Neuronal stem cell (in vitro differentiated cells): ENCODE data around the gene AMD1.

Experiments used
- DNase-seq: peaks from one replicate; pipeline ENCODE4 v3.0.0-alpha.2; 2013; ENCODE audit warnings: low spot score
- H2AFZ ChIP-seq: one replicate; pipeline ENCODE4 v1.6.1; 2013; ENCODE audit warnings: mild to moderate bottlenecking, low read length, inconsistent platforms
- H2AK5ac ChIP-seq: 2 replicates; pipeline ENCODE4 v1.6.1; 2013; ENCODE audit warnings: low read depth, mild to moderate bottlenecking, inconsistent platforms, low read length, moderate library complexity, mixed read lengths
- H2BK120ac ChIP-seq: 2 replicates; pipeline ENCODE4 v1.6.1; 2013; ENCODE audit warnings: low read depth, mild to moderate bottlenecking, inconsistent platforms, low read length, moderate library complexity, mixed read lengths
- H2BK12ac ChIP-seq: one replicate; pipeline ENCODE4 v1.6.1; 2013; ENCODE audit warnings: low read length, inconsistent platforms
- H2BK15ac ChIP-seq: 2 replicates; pipeline ENCODE4 v1.6.1; 2013; ENCODE audit warnings: mild to moderate bottlenecking, low read length, inconsistent platforms, mixed read lengths
- H2BK5ac ChIP-seq: one replicate; pipeline ENCODE4 v1.6.1; 2013; ENCODE audit warnings: inconsistent platforms, mild to moderate bottlenecking, low read length, moderate library complexity
- H3K14ac ChIP-seq: one replicate; pipeline ENCODE4 v1.6.1; 2013; ENCODE audit warnings: low read length, inconsistent platforms
- H3K18ac ChIP-seq: 2 replicates; pipeline ENCODE4 v1.6.1; 2013; ENCODE audit warnings: low read length, inconsistent platforms
- H3K23ac ChIP-seq: 2 replicates; pipeline ENCODE4 v1.6.1; 2013; ENCODE audit warnings: low read depth, mild to moderate bottlenecking, mixed read lengths, low read length, inconsistent platforms; ENCODE audit not compliant: poor library complexity
- H3K27ac ChIP-seq: replicated peaks from 3 replicates; pipeline ENCODE4 v1.5.1; 2013; ENCODE audit warnings: low read length, inconsistent platforms
- H3K27me3 ChIP-seq, 3 experiments: 2 replicates each; pipeline ENCODE4 v1.6.1; 2013; ENCODE audit warnings: low read length in 3 of 3, mild to moderate bottlenecking in 2 of 3, inconsistent platforms in 1 of 3, low read depth in 1 of 3, mixed read lengths in 1 of 3, moderate library complexity in 1 of 3; ENCODE audit not compliant: control insufficient read depth in 3 of 3, insufficient read depth in 3 of 3
- H3K36me3 ChIP-seq, 2 donors: replicated peaks in 1 of 2; 2 replicates each; pipeline ENCODE4 v1.6.1; 2013; ENCODE audit warnings: low read length in 2 of 2; ENCODE audit not compliant: control insufficient read depth in 2 of 2, insufficient read depth in 2 of 2
- H3K4ac ChIP-seq: 2 replicates; pipeline ENCODE4 v1.6.1; 2013; ENCODE audit warnings: inconsistent platforms, mild to moderate bottlenecking, low read length, moderate library complexity
- H3K4me1 ChIP-seq, 2 donors: 1 replicate in 1 of 2; 2 replicates in 1 of 2; pipeline ENCODE4 v1.6.1; 2013; ENCODE audit warnings: low read length in 2 of 2, low read depth in 1 of 2; ENCODE audit not compliant: control insufficient read depth in 2 of 2, insufficient read depth in 1 of 2
- H3K4me2 ChIP-seq: one replicate; pipeline ENCODE4 v1.6.1; 2013; ENCODE audit warnings: mild to moderate bottlenecking, low read length, inconsistent platforms; ENCODE audit not compliant: insufficient read depth, poor library complexity, severe bottlenecking
- H3K4me3 ChIP-seq, 2 donors: 2 replicates each; pipeline ENCODE4 v1.5.1; 2013; ENCODE audit warnings: low read length in 2 of 2, mild to moderate bottlenecking in 2 of 2, inconsistent platforms in 1 of 2, moderate library complexity in 1 of 2
- H3K79me1 ChIP-seq: one replicate; pipeline ENCODE4 v1.6.1; 2013; ENCODE audit warnings: low read depth, mild to moderate bottlenecking, inconsistent platforms, low read length, moderate library complexity
- H3K9ac ChIP-seq: one replicate; pipeline ENCODE4 v1.6.1; 2013; ENCODE audit warnings: mild to moderate bottlenecking, low read depth, low read length, inconsistent platforms; ENCODE audit not compliant: poor library complexity
- H3K9me3 ChIP-seq, 2 donors: replicated peaks in 1 of 2; 2 replicates each; pipeline versions ENCODE3 to v1.6.1; 2013; ENCODE audit warnings: low read length in 2 of 2, mild to moderate bottlenecking in 2 of 2, inconsistent platforms in 1 of 2, low read depth in 1 of 2, mixed read lengths in 1 of 2, moderate library complexity in 1 of 2; ENCODE audit not compliant: control insufficient read depth in 2 of 2, insufficient read depth in 1 of 2
- H4K8ac ChIP-seq: one replicate; pipeline ENCODE4 v1.6.1; 2013; ENCODE audit warnings: low read depth, mild to moderate bottlenecking, inconsistent platforms, low read length, moderate library complexity
- H4K91ac ChIP-seq: one replicate; pipeline ENCODE4 v1.6.1; 2013; ENCODE audit warnings: low read length, low read depth, mild to moderate bottlenecking, inconsistent platforms; ENCODE audit not compliant: poor library complexity
- WGBS, 2 donors: extraction: QIAGEN DNeasy Blood & Tissue Kit; methylation state at CpG; one replicate each; pipeline ENCODE4 v1.1.7; 2013; ENCODE audit warnings: missing lambda C conversion rate in 2 of 2, mixed read lengths in 1 of 2; ENCODE audit not compliant: insufficient read length in 2 of 2, insufficient replicate concordance in 1 of 2; ENCODE audit errors: extremely low coverage in 2 of 2; 5-methylcytosine and 5-hydroxymethylcytosine counted together

AMD1 gene

GRCh38 chr6:110858016-110858415 is 16.6 kb upstream of the AMD1 start:
- H3K4ac ChIP-seq: no peak overlapping the region
- no peak overlapping the region for H3K23ac ChIP-seq
- H4K91ac ChIP-seq: no peak overlapping the region
- H3K4me3 ChIP-seq: peak overlapping the region in 1 of 2 donors; percentile 24
- H2AFZ ChIP-seq: no peak overlapping the region
- no peak for DNase-seq
- H3K14ac ChIP-seq: no peak overlapping the region
- H2BK15ac ChIP-seq: no peak overlapping the region
- no peak overlapping the region for H2BK12ac ChIP-seq
- WGBS, 2 donors: no CpG with 5 or more reads among the region's 21 CpGs
- H3K79me1 ChIP-seq: no peaks in the 10 kb centered on the region
- H3K18ac ChIP-seq: no peak overlapping the region
- no peak overlapping the region for H3K4me2 ChIP-seq
- no peaks in the 10 kb centered on the region for H3K9me3 ChIP-seq
- H3K27me3 ChIP-seq: no peaks in the 10 kb centered on the region
- no peak overlapping the region for H2AK5ac ChIP-seq
- no peak overlapping the region for H3K9ac ChIP-seq
- no peak overlapping the region for H2BK120ac ChIP-seq
- no peak overlapping the region for H3K27ac ChIP-seq
- H2BK5ac ChIP-seq: no peak overlapping the region
- H3K4me1 ChIP-seq: no peaks in the 10 kb centered on the region
- H3K36me3 ChIP-seq: no peaks in the 10 kb centered on the region
- no peak overlapping the region for H4K8ac ChIP-seq

DNA sequence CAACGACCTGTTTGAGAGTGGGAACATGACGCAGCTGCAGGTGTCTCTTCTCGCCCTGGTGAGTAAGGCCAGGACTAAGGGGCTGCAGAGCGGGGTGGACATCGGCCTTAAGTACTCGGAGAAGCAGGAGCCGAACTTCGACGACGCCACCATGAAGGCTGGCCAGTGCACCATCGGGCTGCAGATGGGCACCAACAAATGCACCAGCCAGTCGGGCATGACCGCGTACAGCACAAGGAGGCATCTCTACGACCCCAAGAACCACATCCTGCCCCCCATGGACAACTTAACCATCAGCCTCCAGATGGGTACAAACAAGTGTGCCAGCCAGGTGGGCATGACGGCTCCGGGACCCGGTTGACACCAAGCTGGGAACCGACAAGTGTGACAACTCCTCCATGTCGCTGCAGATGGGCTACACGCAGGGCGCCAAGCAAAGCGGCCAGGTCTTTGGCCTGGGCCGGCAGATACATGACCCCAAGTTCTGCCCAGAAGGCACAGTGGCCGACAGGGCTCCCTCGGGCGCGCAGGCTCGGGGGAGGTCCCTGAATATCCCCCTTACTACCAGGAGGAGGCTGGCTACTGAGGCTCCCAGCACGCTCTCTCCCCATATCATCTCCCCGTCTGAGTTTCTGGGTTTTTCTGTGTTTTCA is 15.9 kb upstream of the AMD1 start:
- Histone ChIP-seq H3K9ac (no peak overlapping the region), H3K27ac (no peak overlapping the region), H3K4me1 (no peaks in the 10 kb centered on the region), H3K23ac (peak overlapping the region; percentile 10), H2BK12ac (no peak overlapping the region), H3K27me3 (no peaks in the 10 kb centered on the region), H3K18ac (peak overlapping the region; percentile 5), H4K91ac (no peak overlapping the region), H3K36me3 (no peaks in the 10 kb centered on the region), H3K4me2 (no peak overlapping the region), H3K79me1 (no peaks in the 10 kb centered on the region), H3K14ac (peak overlapping the region; percentile 6), H2BK5ac (peak overlapping the region; percentile 13), H4K8ac (no peak overlapping the region), H3K9me3 (no peaks in the 10 kb centered on the region), H3K4ac (no peak overlapping the region), H2BK120ac (no peak overlapping the region), H2BK15ac (no peak overlapping the region), H2AFZ (no peak overlapping the region), H2AK5ac (peak overlapping the region; percentile 70), H3K4me3 (peak overlapping the region in 1 of 2 donors; percentile 24)
- no CpG with 5 or more reads among the region's 31 CpGs for WGBS, 2 donors
- no peak for DNase-seq

DNA sequence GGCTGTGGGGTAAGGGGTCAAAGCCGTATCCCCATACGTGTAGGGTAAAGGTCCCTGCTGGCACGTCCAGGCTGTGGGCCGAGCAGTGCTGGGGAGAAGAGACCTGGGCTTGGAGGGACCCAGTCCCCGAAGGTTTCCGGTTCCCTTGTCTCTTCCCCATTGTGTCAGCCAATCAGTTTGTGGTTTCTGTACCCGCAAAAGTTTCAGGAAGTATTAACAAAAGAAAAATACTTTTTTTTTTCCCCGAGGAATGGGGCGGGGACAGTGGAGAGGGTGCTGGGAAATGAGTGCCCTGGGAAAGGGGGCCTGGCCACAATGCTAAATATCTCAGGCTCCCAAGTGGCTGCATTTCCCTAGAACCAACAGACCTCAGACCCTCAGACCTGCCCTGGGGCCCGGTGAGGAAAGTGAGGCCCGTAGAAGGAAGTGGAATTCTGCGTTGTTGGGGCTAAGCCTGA is 15.2 kb upstream of the AMD1 start:
- no peaks in the 10 kb centered on the region for H3K36me3 ChIP-seq
- H3K4me1 ChIP-seq: peaks cover 0 to under 1% of the 10 kb centered on the region in 2 donors
- no peak overlapping the region for H4K8ac ChIP-seq
- H3K4me2 ChIP-seq: no peak overlapping the region
- H2BK15ac ChIP-seq: no peak overlapping the region
- peak overlapping the region; percentile 13 for H2BK5ac ChIP-seq
- H3K9me3 ChIP-seq: no peaks in the 10 kb centered on the region
- H2BK120ac ChIP-seq: no peak overlapping the region
- no peak overlapping the region for H3K9ac ChIP-seq
- no peak for DNase-seq
- no CpG with 5 or more reads among the region's 12 CpGs for WGBS, 2 donors
- no peak overlapping the region for H3K4ac ChIP-seq
- H3K27ac ChIP-seq: no peak overlapping the region
- H2AK5ac ChIP-seq: no peak overlapping the region
- H2BK12ac ChIP-seq: no peak overlapping the region
- no peaks in the 10 kb centered on the region for H3K79me1 ChIP-seq
- H3K4me3 ChIP-seq: no peak overlapping the region
- H3K23ac ChIP-seq: no peak overlapping the region
- peak overlapping the region; percentile 17 for H3K18ac ChIP-seq
- peak overlapping the region; percentile 29 for H2AFZ ChIP-seq
- H3K27me3 ChIP-seq: no peaks in the 10 kb centered on the region
- H3K14ac ChIP-seq: peak overlapping the region; percentile 82
- H4K91ac ChIP-seq: no peak overlapping the region

GRCh38 chr6:110864824-110865223 is 9.8 kb upstream of the AMD1 start:
- no peak overlapping the region for H3K4me2 ChIP-seq
- no peak overlapping the region for H3K4me3 ChIP-seq
- no peak overlapping the region for H3K9ac ChIP-seq
- no peak overlapping the region for H3K23ac ChIP-seq
- H2BK12ac ChIP-seq: no peak overlapping the region
- H3K14ac ChIP-seq: no peak overlapping the region
- peak overlapping the region; percentile 43 for H3K27ac ChIP-seq
- no peaks in the 10 kb centered on the region for H3K36me3 ChIP-seq
- H2BK5ac ChIP-seq: no peak overlapping the region
- H3K79me1 ChIP-seq: no peaks in the 10 kb centered on the region
- no peak overlapping the region for H4K91ac ChIP-seq
- no CpG with 5 or more reads among the region's 2 CpGs for WGBS, 2 donors
- H3K27me3 ChIP-seq: no peaks in the 10 kb centered on the region
- H2BK15ac ChIP-seq: no peak overlapping the region
- H3K4ac ChIP-seq: no peak overlapping the region
- H2BK120ac ChIP-seq: no peak overlapping the region
- DNase-seq: no peak
- no peak overlapping the region for H3K18ac ChIP-seq
- H2AFZ ChIP-seq: peak overlapping the region; percentile 2
- no peak overlapping the region for H4K8ac ChIP-seq
- no peaks in the 10 kb centered on the region for H3K9me3 ChIP-seq
- no peak overlapping the region for H2AK5ac ChIP-seq
- H3K4me1 ChIP-seq: peaks cover 0 to 11% of the 10 kb centered on the region in 2 donors
